HG03103 (cell line): ENCODE measurements around the gene ATP2C1.
"Not testable (repeated sequence)": the region's sequence is repeated elsewhere in the genome, so short reads cannot be mapped to it uniquely, and the experiment has no call there.

Source experiments
- ATAC-seq: cut with Tn5 transposase; IDR thresholded peaks from one replicate; pipeline ENCODE4 v1.9.1; 2021; ENCODE audit warnings: low read depth; ENCODE audit not compliant: unreplicated experiment

Gene ATP2C1

DNA sequence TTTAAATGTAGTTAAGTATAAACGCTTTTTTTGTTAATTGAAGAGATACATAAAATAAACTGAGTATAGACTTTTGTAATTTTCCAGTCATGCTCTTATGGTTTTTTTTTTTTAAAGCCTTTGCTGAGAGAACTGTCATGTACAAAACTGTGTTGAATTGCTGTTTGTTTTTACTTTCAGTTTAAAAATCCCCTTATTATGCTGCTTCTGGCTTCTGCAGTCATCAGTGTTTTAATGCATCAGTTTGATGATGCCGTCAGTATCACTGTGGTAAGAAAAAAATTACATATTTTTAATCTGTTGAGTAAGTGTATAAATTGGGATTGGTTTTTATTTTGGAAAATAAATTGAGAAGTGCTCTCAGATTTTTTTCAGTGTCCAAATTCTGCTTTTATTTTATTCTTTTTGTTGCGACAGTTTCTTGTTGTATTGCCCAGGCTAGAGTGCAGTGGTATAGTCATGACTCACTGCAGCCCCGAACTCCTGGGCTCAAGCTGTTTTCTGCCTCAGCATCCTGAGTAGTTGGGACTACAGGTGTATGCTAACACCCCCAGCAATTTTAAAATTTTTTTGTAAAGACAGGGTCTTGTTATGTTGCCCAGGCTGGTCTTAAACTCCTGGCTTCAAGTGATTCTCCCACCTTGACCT lies 40.7 kb downstream of the ATP2C1 start:
- ATAC-seq, result no peak

DNA sequence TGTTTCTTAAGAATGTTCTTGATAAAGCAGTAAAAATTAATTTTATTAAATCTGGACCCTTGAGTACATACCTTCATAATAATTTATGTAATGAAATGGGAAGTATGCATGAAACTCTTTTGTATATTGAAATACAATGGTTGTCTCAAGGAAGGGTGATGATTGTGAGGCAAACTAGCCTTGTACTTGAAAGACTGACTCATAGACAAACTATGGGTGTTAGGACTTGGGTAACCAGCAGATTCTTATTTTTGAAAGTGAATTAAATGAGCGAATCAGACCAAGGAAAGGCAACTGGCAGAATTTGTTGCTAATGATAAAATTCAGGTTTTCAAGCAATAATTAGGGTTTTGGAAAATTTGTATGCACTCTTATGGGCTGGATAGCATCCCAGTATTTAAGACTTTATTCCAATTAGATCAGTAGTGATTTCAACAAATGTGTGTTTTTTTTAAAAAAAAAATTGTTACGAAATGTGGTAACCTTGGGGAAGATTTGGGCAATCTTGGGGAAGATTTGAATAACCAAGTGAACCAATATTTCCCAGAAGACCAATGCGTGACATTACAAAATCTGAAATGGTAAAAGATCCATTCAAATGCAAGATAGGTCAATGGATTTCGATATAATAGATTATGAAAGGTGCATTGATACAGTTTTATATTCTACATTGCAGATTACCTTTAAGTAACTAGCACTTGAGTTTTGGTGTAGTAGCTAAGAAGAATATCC lies 42.0 kb downstream of the ATP2C1 start:
- ATAC-seq, result no peak

DNA sequence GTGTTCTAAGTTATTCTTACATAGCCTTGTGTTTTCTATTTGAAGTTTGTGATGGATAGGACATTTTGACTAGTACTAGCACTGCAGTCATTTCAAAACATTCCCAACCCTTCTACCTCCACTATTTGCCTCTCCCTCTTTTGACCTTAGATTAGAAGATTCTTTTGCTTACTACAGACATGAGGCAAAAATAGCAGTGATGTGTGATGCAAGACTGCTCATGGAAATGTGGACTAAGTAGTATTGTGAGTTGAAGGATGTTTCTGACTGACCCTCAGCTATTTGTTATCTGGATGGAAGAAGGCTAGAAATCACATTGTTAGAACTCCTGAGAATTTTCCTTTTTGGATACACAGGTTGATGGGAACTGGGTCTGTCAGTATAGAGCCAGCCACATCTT lies 45.9 kb downstream of the ATP2C1 start:
- ATAC-seq, result no peak

DNA sequence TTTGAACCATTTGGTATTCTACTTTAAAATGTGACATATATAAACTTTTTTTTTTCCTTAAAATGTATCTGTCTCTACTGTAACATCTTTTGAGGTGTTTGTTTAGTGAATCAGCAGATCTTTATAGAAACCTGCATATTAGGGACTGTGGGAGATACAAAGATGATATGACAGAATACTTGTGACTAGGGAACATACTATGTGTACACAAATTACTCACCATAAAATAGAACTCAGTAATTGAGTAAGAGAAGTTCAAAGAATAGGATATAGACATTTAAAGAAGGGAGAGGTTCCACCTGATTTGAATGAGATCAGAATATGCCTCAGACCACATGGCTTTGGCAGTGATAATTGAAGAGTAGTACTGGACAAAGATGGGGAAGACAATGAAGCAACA lies 47.9 kb downstream of the ATP2C1 start:
- no peak for ATAC-seq

- ATAC-seq, result no peak
Measured at GRCh38 chr3:130946882-130947281, 53.0 kb downstream of the ATP2C1 start.

GRCh38 chr3:130948001-130948773 lies 54.3 kb downstream of the ATP2C1 start:
- no peak for ATAC-seq

DNA sequence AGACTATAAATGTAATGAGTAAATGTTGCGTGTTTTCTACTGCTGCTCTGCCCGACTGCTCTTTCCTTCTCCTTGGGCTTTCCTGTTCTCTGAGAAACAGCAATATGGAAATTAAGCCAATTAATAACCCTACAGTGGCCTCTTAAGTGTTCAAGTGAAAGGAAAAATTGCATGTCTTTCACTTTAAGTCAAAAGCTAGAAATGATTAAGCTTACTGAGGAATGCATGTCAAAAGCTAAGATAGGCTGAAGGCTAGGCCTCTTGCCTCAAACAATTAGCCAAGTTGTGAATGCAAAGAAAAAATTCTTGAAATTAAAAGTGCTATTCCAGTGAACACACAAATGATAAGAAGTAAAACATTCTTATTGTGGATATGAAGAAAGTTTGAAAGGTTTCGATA lies 55.0 kb downstream of the ATP2C1 start:
- no peak for ATAC-seq

DNA sequence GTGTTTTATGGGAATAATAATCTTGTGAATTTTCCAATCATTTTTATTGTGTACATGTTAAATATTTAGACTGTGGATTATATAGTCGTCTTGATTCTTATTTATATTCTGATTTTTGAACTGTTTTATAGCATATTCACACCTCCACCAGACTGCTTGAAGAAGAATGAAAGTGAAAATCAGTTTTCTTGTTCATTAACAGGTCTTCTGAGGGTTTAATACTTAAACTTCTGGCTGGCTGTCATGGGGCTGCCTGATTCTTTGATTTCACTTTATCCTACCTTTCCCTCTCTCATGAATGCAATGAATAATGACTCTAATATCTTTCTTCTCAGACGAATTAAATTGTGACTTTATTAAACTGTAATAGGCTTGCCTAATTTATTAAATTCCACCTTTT lies 56.2 kb downstream of the ATP2C1 start:
- ATAC-seq, result no peak

DNA sequence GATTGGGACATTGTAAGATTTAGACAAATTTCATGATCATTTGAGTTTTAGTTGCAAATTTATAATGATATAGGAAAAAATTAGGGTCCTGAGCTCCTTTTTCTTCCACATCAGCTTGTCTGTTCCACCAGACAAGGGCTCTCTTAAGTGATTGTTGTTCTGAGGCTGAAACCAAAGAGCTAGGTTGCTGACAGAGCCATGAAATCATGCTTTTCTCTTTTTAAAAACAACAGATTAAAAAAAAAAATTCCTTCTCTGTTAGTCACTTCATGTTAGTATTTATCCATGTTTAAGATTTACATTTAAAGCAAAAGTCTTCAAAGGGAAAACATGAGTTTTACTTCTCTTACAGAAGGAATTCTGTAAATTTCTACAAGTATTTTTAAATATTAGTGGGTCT lies 56.8 kb downstream of the ATP2C1 start:
- ATAC-seq, result no peak

DNA sequence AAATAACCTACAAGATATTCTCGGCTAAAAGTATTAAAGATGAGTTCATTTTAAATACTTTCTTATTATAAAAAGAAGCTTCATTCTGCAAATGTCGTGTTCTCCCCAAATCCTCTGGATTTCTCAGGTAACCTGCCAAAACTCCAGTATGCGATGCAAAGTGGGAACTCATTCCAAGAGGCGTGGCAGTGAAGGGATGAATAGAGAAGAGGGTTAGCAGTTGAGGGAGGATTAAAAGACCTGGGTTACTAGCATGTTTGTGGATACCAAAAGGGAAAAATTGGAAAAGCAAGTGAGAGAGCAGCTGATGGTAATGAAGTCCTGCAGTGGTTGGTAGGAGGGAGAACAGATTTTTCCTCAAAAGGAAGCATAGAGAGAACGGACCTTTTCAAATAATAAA lies 61.6 kb downstream of the ATP2C1 start:
- no peak for ATAC-seq

DNA sequence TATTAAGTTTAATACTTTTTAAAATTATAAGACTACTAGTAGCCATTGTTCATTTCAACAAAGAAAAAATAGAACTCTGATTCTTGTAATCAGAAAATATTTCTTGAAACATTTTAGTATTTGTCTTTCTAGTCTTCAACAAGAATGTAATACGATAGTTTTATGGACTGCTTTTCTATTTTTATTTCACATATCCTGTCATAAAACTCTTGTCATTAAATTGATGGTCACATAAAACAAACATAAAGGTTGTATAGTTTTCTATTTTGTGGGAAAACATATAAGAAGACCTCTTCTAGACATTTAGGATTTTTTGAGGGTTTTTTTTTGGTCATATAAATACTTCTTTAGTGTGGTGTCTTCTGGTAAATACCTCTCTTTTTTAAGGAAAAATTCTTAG lies 62.4 kb downstream of the ATP2C1 start:
- ATAC-seq, result no peak

DNA sequence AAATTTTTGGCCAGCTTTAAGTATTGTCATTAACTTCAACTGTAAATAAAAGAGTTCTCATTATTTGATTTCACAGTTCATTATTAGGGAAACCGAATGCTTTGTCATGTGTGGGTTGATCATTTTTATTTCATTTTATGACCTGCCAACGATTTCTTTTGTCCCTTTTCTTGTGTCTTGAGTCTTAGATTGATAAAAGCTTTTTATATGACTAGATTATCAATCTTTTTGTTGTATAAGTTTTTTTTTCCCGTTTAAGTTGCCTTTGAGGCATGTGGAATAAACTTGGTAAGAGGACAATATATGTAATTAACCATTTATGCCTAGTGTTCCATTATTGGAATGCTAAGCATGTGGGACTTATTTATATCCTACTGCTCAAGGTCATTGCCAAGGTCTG lies 62.8 kb downstream of the ATP2C1 start:
- no peak for ATAC-seq

DNA sequence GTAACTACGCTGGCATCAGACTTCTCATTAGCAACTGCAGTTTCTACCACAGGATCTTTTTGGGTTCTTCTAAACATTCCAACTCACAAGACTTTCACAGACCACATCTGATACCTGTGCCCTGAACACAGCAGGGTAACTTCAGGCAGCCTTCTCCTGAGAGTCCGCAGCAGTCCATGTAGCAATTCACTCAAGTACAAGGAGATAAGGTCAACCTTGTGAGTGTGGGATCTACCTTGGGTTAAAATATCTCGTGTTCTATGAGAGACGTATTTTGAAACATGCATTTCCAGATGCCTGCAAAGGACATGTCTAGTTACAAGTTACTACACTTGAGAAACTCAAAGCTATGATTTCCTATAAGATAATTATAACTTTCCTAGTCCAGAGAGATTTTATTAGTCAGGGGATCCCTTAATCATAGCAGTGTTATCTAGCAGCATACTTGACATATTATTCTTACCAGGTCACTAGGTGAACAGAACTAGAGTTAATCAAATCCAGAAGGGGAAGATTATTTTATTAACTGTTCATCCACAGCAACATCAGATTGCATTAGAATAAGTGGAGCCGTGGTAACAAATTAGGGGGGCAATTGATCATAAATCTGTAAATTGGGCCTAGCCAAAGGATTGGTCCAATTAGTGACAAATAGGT lies 66.4 kb downstream of the ATP2C1 start:
- no peak for ATAC-seq

DNA sequence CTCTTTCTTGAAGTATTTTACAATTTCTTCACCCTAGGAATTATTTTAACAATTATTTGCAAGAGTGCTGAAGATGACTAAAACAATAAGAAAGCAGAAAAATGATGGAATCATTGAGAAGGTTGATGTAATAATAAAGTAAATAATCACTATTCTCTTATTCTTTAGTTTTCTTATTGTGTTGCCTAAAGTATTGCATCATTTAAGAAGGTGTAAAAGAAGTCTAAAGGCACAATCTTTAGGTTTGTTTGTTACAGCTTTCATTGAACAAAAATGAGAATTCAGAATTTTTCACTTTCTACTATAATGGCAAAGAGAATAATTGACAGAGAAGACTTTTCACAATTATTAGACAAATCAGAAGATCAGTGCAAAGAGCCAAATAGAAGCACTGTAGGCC lies 67.6 kb downstream of the ATP2C1 start:
- ATAC-seq, result no peak

GRCh38 chr3:130963444-130963843 lies 69.6 kb downstream of the ATP2C1 start:
- no peak for ATAC-seq

DNA sequence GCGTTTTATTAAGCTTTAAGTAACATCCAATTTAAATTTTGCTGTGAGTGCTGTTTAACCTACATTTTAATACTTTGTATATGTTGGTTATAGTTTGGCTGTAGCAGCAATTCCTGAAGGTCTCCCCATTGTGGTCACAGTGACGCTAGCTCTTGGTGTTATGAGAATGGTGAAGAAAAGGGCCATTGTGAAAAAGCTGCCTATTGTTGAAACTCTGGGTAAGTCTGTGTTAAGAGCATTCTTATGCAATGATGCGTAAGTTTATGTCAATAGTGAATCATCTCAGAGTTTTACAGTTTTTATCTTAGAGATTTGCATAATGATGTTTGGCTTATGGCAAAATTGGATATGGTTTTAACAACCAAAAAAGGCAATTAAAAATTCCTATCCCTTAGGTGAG lies 70.0 kb downstream of the ATP2C1 start:
- ATAC-seq, result no peak

DNA sequence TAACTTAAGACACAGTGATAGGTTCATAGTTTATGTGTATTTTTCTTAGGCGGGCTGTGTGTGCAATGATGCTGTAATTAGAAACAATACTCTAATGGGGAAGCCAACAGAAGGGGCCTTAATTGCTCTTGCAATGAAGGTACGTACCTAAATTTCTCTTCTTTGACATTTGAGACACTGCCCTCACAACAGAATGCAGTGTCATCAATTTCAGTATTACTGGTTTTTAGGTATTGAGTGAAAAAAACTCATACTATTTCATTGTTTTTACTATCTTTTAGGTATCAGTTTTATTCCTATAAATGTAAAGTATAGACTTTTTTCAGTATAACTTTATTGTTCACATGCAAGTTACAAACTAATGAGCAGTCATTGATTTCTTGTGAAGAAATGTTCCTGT lies 73.4 kb downstream of the ATP2C1 start:
- no peak for ATAC-seq

DNA sequence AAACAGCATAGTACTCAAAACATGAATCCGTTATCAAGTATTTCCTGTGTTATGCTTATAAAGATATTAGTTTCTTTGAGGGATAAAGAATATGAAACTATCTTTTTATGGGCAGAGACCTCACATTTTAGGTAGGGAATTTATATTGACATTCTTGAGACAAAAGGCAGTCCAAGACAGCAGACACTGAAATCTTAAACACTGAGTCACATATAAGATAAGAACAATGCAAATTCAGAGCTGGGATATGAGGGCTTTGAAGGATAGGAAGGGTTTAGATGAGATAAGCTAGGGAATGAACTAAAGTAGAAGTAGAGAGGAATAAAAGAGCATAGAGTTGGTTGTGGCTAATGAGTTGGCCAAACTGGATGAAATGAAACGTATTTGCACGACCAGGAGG lies 74.3 kb downstream of the ATP2C1 start:
- ATAC-seq, result no peak

- no peak for ATAC-seq
Measured at GRCh38 chr3:130969621-130970020, 75.7 kb downstream of the ATP2C1 start.

GRCh38 chr3:130971208-130971607 lies 77.3 kb downstream of the ATP2C1 start:
- no peak for ATAC-seq

DNA sequence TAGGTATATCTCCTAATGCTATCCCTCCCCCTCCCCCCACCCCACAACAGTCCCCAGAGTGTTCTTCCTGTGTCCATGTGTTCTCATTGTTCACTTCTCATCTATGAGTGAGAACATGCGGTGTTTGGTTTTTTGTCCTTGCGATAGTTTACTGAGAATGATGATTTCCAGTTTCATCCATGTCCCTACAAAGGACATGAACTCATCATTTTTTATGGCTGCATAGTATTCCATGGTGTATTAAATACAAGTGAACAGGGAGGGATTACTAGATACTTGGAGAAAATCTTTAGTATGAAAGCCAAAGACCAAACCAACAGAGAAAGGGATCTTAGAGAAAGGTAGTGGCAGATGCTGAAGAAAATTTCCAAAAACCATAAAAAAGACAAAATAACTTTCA lies 78.7 kb downstream of the ATP2C1 start:
- ATAC-seq, result not testable (repeated sequence)
